Fibroblast of pulmonary artery (primary cell): ENCODE measurements around the gene DUS2.
"Not testable (repeated sequence)": the region's sequence is repeated elsewhere in the genome, so short reads cannot be mapped to it uniquely, and the experiment has no call there.

ENCODE experiments used
- DNase-seq: peaks from one replicate; pipeline ENCODE4 v3.0.0-alpha.2; 2010; ENCODE audit warnings: low read depth
- H3K4me3 ChIP-seq: replicated peaks from 2 replicates; pipeline ENCODE4 v1.5.1; 2011; ENCODE audit warnings: low read depth, mild to moderate bottlenecking, control low read depth, low read length, moderate library complexity
- CTCF ChIP-seq: IDR thresholded peaks from 2 replicates; pipeline ENCODE4 v1.5.1; 2011; ENCODE audit warnings: mild to moderate bottlenecking, control low read depth, low read length, inconsistent platforms; ENCODE audit errors: missing control alignments

Gene DUS2

GRCh38 chr16:68000450-68000849 is 22.6 kb upstream of the DUS2 start:
- H3K4me3 ChIP-seq = no peak overlapping the region
- no peak for TF ChIP-seq CTCF
- peak; percentile 22 for DNase-seq

GRCh38 chr16:68003031-68003430 is 20.1 kb upstream of the DUS2 start:
- no peak overlapping the region for H3K4me3 ChIP-seq
- no peak for TF ChIP-seq CTCF
- DNase-seq = peak; percentile 18

- no peak for TF ChIP-seq CTCF
- H3K4me3 ChIP-seq = no peak overlapping the region
- DNase-seq = no peak
These were observed 17.9 kb upstream of the DUS2 start for GRCh38 chr16:68005211-68005610.

GRCh38 chr16:68005786-68006286 is 17.2 kb upstream of the DUS2 start:
- H3K4me3 ChIP-seq = no peak overlapping the region
- DNase-seq = peak; percentile 35
- no peak for TF ChIP-seq CTCF

GRCh38 chr16:68009157-68009735 is 13.8 kb upstream of the DUS2 start:
- H3K4me3 ChIP-seq = no peak overlapping the region
- no peak for TF ChIP-seq CTCF
- no peak for DNase-seq

- not testable (repeated sequence) for DNase-seq, H3K4me3 ChIP-seq
These were observed 13.2 kb upstream of the DUS2 start for GRCh38 chr16:68009872-68010271.

GRCh38 chr16:68013440-68013839 is 9.6 kb upstream of the DUS2 start:
- TF ChIP-seq CTCF = no peak
- no peak overlapping the region for H3K4me3 ChIP-seq
- peak; percentile 40 for DNase-seq
